GM18858 (cell line): ENCODE measurements around the gene PCDHA3.
"Not testable (repeated sequence)": the region's sequence is repeated elsewhere in the genome, so short reads cannot be mapped to it uniquely, and the experiment has no call there.

Source experiments
- ATAC-seq: cut with Tn5 transposase; IDR thresholded peaks from one replicate; pipeline ENCODE4 v1.9.1; 2021; ENCODE audit not compliant: unreplicated experiment

Gene PCDHA3

GRCh38 chr5:140800816-140801493 lies at the start of gene PCDHA3:
Gene PCDHA3 (plus strand): TSS chr5:140801057.
- ATAC-seq, result no peak

DNA sequence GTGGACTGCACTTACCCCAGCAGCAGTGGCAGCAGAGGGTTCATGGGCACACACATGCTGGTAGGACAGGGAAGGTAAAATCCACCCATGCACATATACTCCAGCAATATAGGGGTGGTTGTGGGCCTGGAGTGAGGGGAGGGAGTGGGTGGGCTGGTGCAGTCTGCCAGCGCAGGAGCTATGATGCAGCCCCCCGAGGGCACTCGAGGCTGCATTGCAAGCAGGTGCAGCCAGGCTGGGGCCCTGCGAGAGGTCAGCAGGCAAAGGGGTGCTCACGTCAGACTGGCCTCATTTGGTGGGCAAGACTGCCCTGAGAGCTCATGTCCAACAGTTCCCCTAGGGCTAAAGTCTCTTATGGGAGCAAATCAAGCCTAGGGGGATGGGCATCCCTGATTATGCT lies 47.3 kb upstream of the PCDHA3 start:
- ATAC-seq, result no peak

DNA sequence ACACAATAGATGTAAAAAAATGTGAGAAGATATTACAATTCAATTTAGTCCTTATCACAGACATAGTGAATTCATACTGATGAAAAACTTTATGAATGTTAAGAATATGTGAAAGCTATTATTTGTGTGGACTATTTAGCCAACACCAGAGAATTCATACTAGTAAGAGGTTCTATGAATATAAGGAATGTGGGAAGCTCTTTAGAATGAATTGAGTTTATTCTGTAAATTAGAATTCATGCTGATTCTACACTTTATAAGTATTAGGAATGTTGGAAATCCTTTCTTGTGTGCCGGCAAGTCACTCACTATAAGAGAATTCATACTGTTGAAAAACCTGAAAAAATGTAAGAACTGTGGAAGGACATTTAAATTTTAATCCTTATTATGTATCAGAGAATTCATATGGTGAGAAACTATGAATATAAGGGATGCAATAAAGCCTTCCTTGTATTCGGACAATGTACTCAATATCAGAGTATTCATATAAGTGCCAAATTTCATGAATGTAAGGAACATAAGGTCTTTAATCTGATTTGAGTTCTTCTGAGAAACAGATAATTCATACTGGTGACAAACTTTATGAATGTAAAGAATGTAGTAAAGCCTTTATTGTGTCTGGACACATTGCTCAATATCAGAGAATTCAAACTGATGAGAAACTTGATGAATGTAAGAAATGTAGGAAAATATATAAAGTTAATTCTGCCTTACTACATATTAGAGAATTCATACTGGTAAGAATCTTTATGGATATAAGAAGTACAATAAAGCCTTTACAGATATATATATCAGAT lies 36.5 kb upstream of the PCDHA3 start:
- ATAC-seq, result no peak

DNA sequence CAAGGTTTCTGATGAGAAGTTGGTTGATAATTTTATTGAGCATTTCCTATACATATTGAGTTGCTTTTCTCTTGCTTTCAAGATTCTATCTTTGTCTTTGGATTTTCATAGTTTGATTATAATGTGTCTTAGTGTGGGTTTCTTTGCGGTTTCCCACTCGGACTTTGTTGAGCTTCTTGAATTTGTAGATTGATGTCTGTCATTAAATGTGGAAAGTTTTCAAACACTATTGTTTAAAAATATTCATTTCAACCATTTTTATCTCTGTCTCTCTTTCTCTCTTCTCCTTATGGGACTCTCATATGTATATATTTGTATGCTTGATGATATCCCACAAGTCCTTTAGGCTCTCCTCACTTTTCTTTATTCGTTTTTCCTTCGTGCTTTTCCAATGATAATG lies 33.4 kb upstream of the PCDHA3 start:
- ATAC-seq, result no peak

GRCh38 chr5:140780512-140780911 lies 20.3 kb upstream of the PCDHA3 start:
- ATAC-seq, result no peak

DNA sequence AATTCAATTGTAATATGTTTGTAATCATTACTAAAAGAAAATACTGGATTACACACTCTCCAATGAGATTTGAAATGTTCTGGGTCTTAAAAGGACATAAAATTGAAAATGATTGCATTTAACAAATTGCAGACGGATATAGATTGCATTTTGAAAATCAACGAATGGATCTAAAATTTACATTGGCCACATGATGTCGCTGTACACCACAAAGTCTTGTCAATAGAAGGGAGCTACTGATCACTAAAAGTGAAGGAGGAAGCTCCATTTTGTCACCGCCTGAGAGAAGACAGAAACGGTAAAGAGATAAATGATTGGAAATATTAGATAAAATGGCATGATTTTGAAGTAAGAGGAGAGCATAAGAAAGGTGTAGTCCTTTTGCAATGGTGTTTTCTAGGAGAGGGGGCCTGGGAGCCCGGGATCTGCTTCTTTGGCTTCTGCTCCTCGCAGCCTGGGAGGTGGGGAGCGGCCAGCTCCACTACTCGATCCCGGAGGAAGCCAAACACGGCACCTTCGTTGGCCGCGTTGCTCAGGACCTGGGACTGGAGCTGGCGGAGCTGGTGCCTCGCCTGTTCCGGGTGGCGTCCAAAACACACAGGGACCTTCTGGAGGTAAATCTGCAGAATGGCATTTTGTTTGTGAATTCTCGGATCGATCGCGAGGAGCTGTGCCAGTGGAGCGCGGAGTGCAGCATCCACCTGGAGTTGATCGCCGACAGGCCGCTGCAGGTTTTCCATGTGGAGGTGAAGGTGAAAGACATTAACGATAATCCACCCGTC lies 14.8 kb upstream of the PCDHA3 start, which contains the start of gene PCDHA1:
PCDHA1 (plus strand) TSS at position 236 of the 782 bp plus-strand sequence.
- no peak for ATAC-seq

GRCh38 chr5:140787422-140787821 lies 13.4 kb upstream of the PCDHA3 start:
- ATAC-seq, result not testable (repeated sequence)

- not testable (repeated sequence) for ATAC-seq
Observed at GRCh38 chr5:140787849-140788504, 12.9 kb upstream of the PCDHA3 start.

GRCh38 chr5:140791089-140791488 lies 9.8 kb upstream of the PCDHA3 start:
- no peak for ATAC-seq

- ATAC-seq, result no peak
Observed at GRCh38 chr5:140794595-140795258, 6.1 kb upstream of the PCDHA3 start, which contains the start of gene PCDHA2. Gene PCDHA2 (plus strand): TSS chr5:140794852.

DNA sequence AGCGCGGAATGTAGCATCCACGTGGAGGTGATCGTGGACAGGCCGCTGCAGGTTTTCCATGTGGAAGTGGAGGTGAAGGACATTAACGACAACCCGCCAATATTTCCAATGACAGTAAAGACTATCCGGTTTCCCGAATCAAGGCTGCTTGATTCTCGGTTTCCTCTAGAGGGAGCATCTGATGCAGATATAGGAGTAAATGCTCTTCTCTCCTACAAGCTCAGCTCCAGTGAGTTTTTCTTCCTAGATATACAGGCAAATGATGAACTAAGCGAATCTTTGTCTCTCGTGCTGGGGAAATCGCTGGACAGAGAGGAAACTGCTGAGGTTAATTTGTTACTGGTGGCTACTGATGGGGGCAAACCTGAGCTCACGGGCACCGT lies 5.6 kb upstream of the PCDHA3 start:
- ATAC-seq, result no peak

GRCh38 chr5:140796072-140796717 lies 4.7 kb upstream of the PCDHA3 start:
- ATAC-seq, result not testable (repeated sequence)

DNA sequence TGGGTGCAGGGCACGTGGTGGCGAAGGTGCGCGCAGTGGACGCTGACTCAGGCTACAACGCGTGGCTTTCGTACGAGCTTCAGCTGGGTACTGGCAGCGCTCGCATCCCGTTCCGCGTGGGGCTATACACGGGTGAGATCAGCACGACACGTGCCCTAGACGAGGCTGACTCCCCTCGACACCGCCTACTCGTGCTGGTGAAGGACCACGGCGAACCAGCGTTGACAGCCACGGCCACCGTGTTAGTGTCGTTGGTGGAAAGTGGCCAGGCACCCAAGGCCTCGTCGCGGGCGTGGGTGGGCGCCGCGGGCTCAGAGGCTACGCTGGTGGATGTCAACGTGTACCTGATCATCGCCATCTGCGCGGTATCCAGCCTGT lies 4.2 kb upstream of the PCDHA3 start:
- ATAC-seq, result no peak

GRCh38 chr5:140801494-140801841 lies 611 bp downstream of the PCDHA3 start:
- no peak for ATAC-seq

GRCh38 chr5:140802381-140802780 lies 1.5 kb downstream of the PCDHA3 start:
- not testable (repeated sequence) for ATAC-seq

GRCh38 chr5:140802781-140803271 lies 2.0 kb downstream of the PCDHA3 start:
- ATAC-seq, result no peak

GRCh38 chr5:140806834-140807775 lies 6.2 kb downstream of the PCDHA3 start, which contains the start of gene PCDHA4:
Gene PCDHA4 (plus strand): TSS chr5:140807068.
- ATAC-seq, result no peak

DNA sequence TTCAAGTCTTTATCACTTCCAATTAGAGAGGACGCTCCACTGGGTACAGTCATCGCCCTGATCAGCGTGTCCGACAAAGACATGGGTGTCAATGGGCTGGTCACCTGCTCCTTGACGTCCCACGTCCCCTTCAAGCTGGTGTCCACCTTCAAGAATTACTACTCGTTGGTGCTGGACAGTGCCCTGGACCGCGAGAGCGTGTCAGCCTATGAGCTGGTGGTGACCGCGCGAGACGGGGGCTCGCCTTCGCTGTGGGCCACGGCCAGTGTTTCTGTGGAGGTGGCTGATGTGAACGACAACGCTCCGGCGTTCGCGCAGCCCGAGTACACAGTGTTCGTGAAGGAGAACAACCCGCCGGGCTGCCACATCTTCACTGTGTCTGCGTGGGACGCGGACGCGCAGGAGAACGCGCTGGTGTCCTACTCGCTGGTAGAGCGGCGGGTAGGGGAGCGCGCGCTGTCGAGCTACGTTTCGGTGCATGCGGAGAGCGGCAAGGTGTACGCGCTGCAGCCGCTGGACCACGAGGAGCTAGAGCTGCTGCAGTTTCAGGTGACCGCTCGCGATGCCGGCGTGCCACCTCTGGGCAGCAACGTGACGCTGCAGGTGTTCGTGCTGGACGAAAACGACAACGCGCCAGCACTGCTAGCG lies 7.5 kb downstream of the PCDHA3 start:
- not testable (repeated sequence) for ATAC-seq
